ENCODE measurements around the gene REXO4. TPM values are rescaled to one million over a fixed set of nuclear protein-coding genes. Genes with fewer than 3 reads are reported as not detected.

Gene REXO4
- total and polyA plus RNA-seq, 10 of the 15 experiments (the other 5 are each of a cell fraction or from before 2014, with no cell fraction given) = 2.7 to 43.9 (median 30.5) TPM

GRCh38 chr9:133463864-133464615, 46.2 kb upstream of the REXO4 start:
- H4K20me1 ChIP-seq (ENCODE audit: control insufficient read depth, insufficient read depth) = no peaks in the 10 kb centered on the region
- no peaks in the 10 kb centered on the region for H3K79me2 ChIP-seq (ENCODE audit: control insufficient read depth, insufficient read depth, low read length)
- no peak overlapping the region for H2AFZ ChIP-seq (ENCODE audit: control insufficient read depth, low read depth, low read length)
- intact Hi-C loops (cut with micrococcal nuclease; ENCODE audit: unreplicated experiment) (no loop called here), in situ Hi-C loops (cut with MboI) (no loop called here)
- FAIRE-seq = no peak
- ChIA-PET POLR2A (no interaction called here), CTCF (no interaction called here), RAD21 (ENCODE audit: unreplicated experiment) (no interaction called here), SMC1A (ENCODE audit: uncharacterized antibody, unreplicated experiment) (no interaction called here)
- H3K9ac ChIP-seq (ENCODE audit: control insufficient read depth, insufficient read depth, low read length) = no peak overlapping the region
- H3K4me1 ChIP-seq (ENCODE audit: control insufficient read depth, insufficient read depth, low read length) = peaks cover 9% of the 10 kb centered on the region
- no peak for DNase-seq (ENCODE audit: low read depth, low spot score)
- no peaks in the 10 kb centered on the region for H3K9me3 ChIP-seq (replicated peaks; ENCODE audit: control insufficient read depth, insufficient read depth, low read length)
- ATAC-seq = no peak
- no peak for TF ChIP-seq HDAC6 (IDR thresholded peaks at IDR 0.05; ENCODE audit: unreplicated experiment)
- no peak for TF ChIP-seq RELA (IDR thresholded peaks at IDR 0.05; ENCODE audit: borderline replicate concordance, partially characterized antibody)
- no peak for TF ChIP-seq MXI1 (IDR thresholded peaks at IDR 0.05; ENCODE audit: low read depth, low read length)
- no peak for TF ChIP-seq BMI1 (IDR thresholded peaks at IDR 0.05; ENCODE audit: borderline replicate concordance)
- TF ChIP-seq EGR1 (IDR thresholded peaks at IDR 0.05; ENCODE audit: borderline replicate concordance in 1 of 2, low read depth in 2 of 2, low read length in 2 of 2) = no peak
- TF ChIP-seq BRCA1 (IDR thresholded peaks at IDR 0.05; ENCODE audit: low read depth, low read length) = no peak
- TF ChIP-seq ZBTB33 (IDR thresholded peaks at IDR 0.05) = no peak
- no peak for TF ChIP-seq ZNF217 (IDR thresholded peaks at IDR 0.05)
- TF ChIP-seq CUX1 (IDR thresholded peaks at IDR 0.05; ENCODE audit: insufficient replicate concordance, low read depth, low read length) = no peak
- no peak overlapping the region for H3K27ac ChIP-seq (ENCODE audit: control insufficient read depth, insufficient read depth)
- no peaks in the 10 kb centered on the region for H3K36me3 ChIP-seq (ENCODE audit: control insufficient read depth in 2 of 2, insufficient read depth in 2 of 2, low read length in 1 of 2)
- BruUV-seq (replicated peaks) = no TSS peak
- no peak overlapping the region for H3K4me3 ChIP-seq
- H3K4me2 ChIP-seq (ENCODE audit: control insufficient read depth, insufficient read depth) = no peak overlapping the region
- no peaks in the 10 kb centered on the region; a peak in 1 of 4 replicates for H3K27me3 ChIP-seq (replicated peaks in 1 of 2; ENCODE audit: control insufficient read depth in 2 of 2, insufficient read depth in 2 of 2, low read length in 1 of 2)
- WGBS (ENCODE audit: insufficient coverage, insufficient replicate concordance, low lambda C conversion rate, missing lambda C conversion rate) = 49% methylated on average over 24 of the region's 24 CpGs

All from GM12878 (cell line).